Chondrocyte (in vitro differentiated cells): ENCODE data around the gene TTC1. TPM values are rescaled to one million over a fixed set of nuclear protein-coding genes. Genes with fewer than 3 reads are reported as not detected.
A peak's percentile ranks its signal among the peaks of the same experiment; 100 is the strongest.

Experiments used
- DNase-seq: peaks from one replicate; pipeline ENCODE4 v3.0.0; 2021; ENCODE audit warnings: mixed read lengths, low spot score
- H3K27ac Mint-ChIP-seq: one replicate; pipeline ENCODE4 v1.8.0; 2021; ENCODE audit warnings: mild to moderate bottlenecking, moderate library complexity, mixed read lengths; ENCODE audit not compliant: unreplicated experiment
- H3K27me3 Mint-ChIP-seq: 2 replicates; pipeline ENCODE4 v1.8.0; 2021; ENCODE audit warnings: low read depth, mixed read lengths
- H3K36me3 Mint-ChIP-seq: 2 replicates; pipeline ENCODE4 v1.8.0; 2021; ENCODE audit warnings: low read depth, mixed read lengths
- H3K4me1 Mint-ChIP-seq: 2 replicates; pipeline ENCODE4 v1.8.0; 2021; ENCODE audit warnings: low read depth, mild to moderate bottlenecking, mixed read lengths
- H3K4me3 Mint-ChIP-seq: one replicate; pipeline ENCODE4 v1.8.0; 2021; ENCODE audit warnings: mild to moderate bottlenecking, moderate library complexity, mixed read lengths; ENCODE audit not compliant: unreplicated experiment
- H3K9me3 Mint-ChIP-seq: 2 replicates; pipeline ENCODE4 v1.8.0; 2021; ENCODE audit warnings: low read depth, mixed read lengths
- CTCF ChIP-seq: fragments of 200-600 bp; sonication (generic); IDR thresholded peaks from 2 replicates; pipeline ENCODE4 v1.5.0; 2021; ENCODE audit warnings: antibody characterized with exemption, mild to moderate bottlenecking, moderate library complexity
- total RNA-seq: library from RNA; stranded (reverse); gene quantifications from 3 replicates; pipeline ENCODE4 v1.2.1, GENCODE V29; 2021

The TTC1 gene
- total RNA-seq, 1 donor from 2014 or later = 41.1 TPM

- DNase-seq = no peak
- H3K4me1 Mint-ChIP-seq = peaks cover 39% of the 10 kb centered on the region
- no peaks in the 10 kb centered on the region for H3K9me3 Mint-ChIP-seq
- no peaks in the 10 kb centered on the region for H3K27me3 Mint-ChIP-seq
- H3K27ac Mint-ChIP-seq = no peak overlapping the region
- H3K36me3 Mint-ChIP-seq = peaks cover 6% of the 10 kb centered on the region
- H3K4me3 Mint-ChIP-seq = no peak overlapping the region
- no peak for TF ChIP-seq CTCF
These were observed 68.1 kb downstream of the TTC1 start for GRCh38 chr5:160076997-160077396.

- H3K4me1 Mint-ChIP-seq = peaks cover 57% of the 10 kb centered on the region
- no peak overlapping the region for H3K4me3 Mint-ChIP-seq
- no peak overlapping the region for H3K27ac Mint-ChIP-seq
- peaks cover 6% of the 10 kb centered on the region for H3K36me3 Mint-ChIP-seq
- DNase-seq = no peak
- no peak for TF ChIP-seq CTCF
- H3K27me3 Mint-ChIP-seq = no peaks in the 10 kb centered on the region
- H3K9me3 Mint-ChIP-seq = no peaks in the 10 kb centered on the region
These were observed 70.8 kb downstream of the TTC1 start for GRCh38 chr5:160079753-160080152.

GRCh38 chr5:160081495-160081894 lies 72.6 kb downstream of the TTC1 start:
- no peak for DNase-seq
- H3K36me3 Mint-ChIP-seq = peaks cover 6% of the 10 kb centered on the region
- H3K27ac Mint-ChIP-seq = no peak overlapping the region
- TF ChIP-seq CTCF = no peak
- H3K27me3 Mint-ChIP-seq = no peaks in the 10 kb centered on the region
- no peaks in the 10 kb centered on the region for H3K9me3 Mint-ChIP-seq
- no peak overlapping the region for H3K4me3 Mint-ChIP-seq
- H3K4me1 Mint-ChIP-seq = peaks cover 51% of the 10 kb centered on the region

GRCh38 chr5:160082614-160083500 lies 73.9 kb downstream of the TTC1 start:
- DNase-seq = no peak
- no peaks in the 10 kb centered on the region for H3K27me3 Mint-ChIP-seq
- H3K4me3 Mint-ChIP-seq = peak overlapping the region; percentile 43
- H3K9me3 Mint-ChIP-seq = no peaks in the 10 kb centered on the region
- peak; percentile 6 for TF ChIP-seq CTCF
- H3K36me3 Mint-ChIP-seq = peaks cover 2% of the 10 kb centered on the region
- peaks cover 48% of the 10 kb centered on the region for H3K4me1 Mint-ChIP-seq
- peak overlapping the region; percentile 84 for H3K27ac Mint-ChIP-seq

- Mint-ChIP-seq H3K27ac (peak overlapping the region; percentile 84), H3K4me1 (peaks cover 46% of the 10 kb centered on the region), H3K36me3 (peaks cover under 1% of the 10 kb centered on the region), H3K4me3 (peak overlapping the region; percentile 14), H3K27me3 (no peaks in the 10 kb centered on the region), H3K9me3 (no peaks in the 10 kb centered on the region)
- no peak for DNase-seq
- TF ChIP-seq CTCF = no peak
These were observed 74.6 kb downstream of the TTC1 start for GRCh38 chr5:160083501-160083900.
